WERI-Rb-1 (cell line): ENCODE data around the gene SKA1.

Experiments used
- DNase-seq: peaks from one replicate; pipeline ENCODE4 v3.0.0-alpha.2; 2020
- H3K27ac ChIP-seq: fragments of 250-450 bp; sonication (Bioruptor Pico); 2 replicates; pipeline ENCODE4 v1.5.1; 2020; ENCODE audit warnings: mild to moderate bottlenecking, moderate library complexity
- H3K27me3 ChIP-seq: fragments of 250-450 bp; sonication (Bioruptor Pico); 2 replicates; pipeline ENCODE4 v1.5.1; 2021; ENCODE audit warnings: mild to moderate bottlenecking, low read depth, moderate library complexity; ENCODE audit not compliant: insufficient read depth, severe bottlenecking
- H3K36me3 ChIP-seq: fragments of 250-450 bp; sonication (Bioruptor Pico); 2 replicates; pipeline ENCODE4 v1.5.1; 2020; ENCODE audit warnings: mild to moderate bottlenecking, moderate library complexity
- H3K4me3 ChIP-seq: 2 replicates; pipeline ENCODE4 v1.5.1; 2011; ENCODE audit warnings: low read depth, mild to moderate bottlenecking, control low read depth, low read length
- H3K9me3 ChIP-seq: fragments of 250-450 bp; sonication (Bioruptor Pico); 2 replicates; pipeline ENCODE4 v1.5.1; 2021; ENCODE audit warnings: mild to moderate bottlenecking, moderate library complexity; ENCODE audit not compliant: severe bottlenecking
- CTCF ChIP-seq: IDR thresholded peaks from 2 replicates; pipeline ENCODE4 v1.5.1; 2011; ENCODE audit warnings: low read depth, mild to moderate bottlenecking, control low read depth, inconsistent platforms, low read length

SKA1 gene

DNA sequence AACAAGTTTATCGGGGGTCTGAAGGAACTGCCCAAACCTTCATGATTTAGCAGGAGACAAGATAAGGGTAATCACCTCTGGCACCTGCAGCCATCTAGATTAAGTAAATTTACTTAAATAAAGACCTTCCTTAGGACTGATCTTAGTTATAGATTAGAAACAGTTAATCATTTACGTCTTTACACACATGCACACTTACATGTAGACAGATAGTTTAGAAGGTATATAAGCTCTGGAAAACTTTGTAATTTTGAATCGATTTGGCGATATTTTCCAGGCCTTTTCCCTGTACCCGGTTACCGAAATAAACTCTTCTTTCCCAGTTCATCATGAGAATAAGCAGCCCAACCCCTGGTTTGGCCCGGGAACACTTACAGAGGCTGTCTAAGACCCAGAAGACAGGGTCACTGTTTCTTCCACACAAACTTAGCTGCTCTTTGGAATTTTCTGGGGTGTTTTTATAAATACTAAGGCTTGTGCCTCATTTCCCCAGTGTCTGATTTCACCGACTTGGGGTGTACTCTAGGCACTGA lies 560 bp upstream of the SKA1 start:
- peak overlapping the region; percentile 99 for H3K4me3 ChIP-seq
- DNase-seq: no peak
- TF ChIP-seq CTCF: no peak
- no peaks in the 10 kb centered on the region for H3K27me3 ChIP-seq
- peaks cover 9% of the 10 kb centered on the region for H3K9me3 ChIP-seq
- peak overlapping the region; percentile 89 for H3K27ac ChIP-seq
- H3K36me3 ChIP-seq: peaks cover 18% of the 10 kb centered on the region

DNA sequence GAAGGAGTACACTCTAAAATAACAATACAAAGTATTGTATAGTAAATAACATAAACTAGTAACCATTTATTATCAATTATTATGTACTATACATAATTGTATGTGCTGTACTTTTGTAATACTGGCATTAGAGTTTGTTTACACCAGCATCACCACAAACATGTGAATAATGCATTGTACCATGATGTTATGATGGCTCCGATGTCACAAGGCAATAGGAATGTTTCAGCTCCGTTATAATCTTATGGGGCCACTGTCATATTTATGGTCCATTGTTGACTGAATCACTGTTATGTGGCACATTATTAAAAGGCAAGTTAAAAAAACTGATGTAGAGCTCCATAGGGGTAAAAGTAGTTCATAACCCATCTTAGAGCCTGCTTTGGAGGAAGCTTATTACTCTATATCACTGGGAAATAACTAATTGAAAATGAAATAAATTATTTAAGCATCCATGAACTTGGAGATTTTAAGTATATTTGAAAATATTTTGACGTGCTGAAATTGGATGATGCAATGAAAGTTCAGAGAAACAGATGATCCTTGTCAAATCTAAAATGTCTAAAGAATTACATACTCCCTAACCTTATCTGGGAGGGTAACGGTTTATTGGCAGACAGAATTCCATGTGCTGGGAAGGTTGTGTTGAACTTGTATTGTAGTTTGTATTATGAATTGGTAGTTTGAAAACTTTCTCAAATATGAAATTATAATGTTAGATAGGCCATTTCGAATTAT lies 2.4 kb downstream of the SKA1 start:
- no peak overlapping the region for H3K4me3 ChIP-seq

DNA sequence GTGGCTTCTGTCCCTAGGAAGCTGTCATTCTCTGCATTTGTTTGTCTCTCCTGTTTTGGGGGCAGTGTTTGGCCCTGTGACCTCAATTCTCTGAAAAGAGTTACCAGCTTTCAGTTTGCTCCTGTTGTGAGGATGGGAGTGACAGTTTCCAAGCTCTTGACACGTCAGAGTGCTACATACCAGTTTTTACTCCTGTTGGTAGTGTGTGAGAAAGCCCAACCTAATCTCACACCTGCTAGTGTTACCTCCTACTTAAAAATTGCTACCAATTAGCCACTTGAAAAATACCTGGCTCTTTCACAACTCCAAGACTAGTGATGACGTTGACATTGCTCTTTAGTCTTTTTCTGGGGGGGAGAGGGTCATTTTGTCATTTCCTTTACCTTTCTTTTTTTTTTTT lies 14.1 kb downstream of the SKA1 start:
- no peak overlapping the region for H3K4me3 ChIP-seq
- TF ChIP-seq CTCF: no peak
- H3K27ac ChIP-seq: no peak overlapping the region
- H3K27me3 ChIP-seq: no peaks in the 10 kb centered on the region
- no peaks in the 10 kb centered on the region for H3K9me3 ChIP-seq
- H3K36me3 ChIP-seq: peaks cover 35% of the 10 kb centered on the region
- DNase-seq: no peak

More for the DNA sequence above, 2.4 kb downstream of the SKA1 start:
- H3K36me3 ChIP-seq: peaks cover 29% of the 10 kb centered on the region
- DNase-seq: no peak
- no peak overlapping the region for H3K27ac ChIP-seq
- TF ChIP-seq CTCF: no peak
- no peaks in the 10 kb centered on the region for H3K27me3 ChIP-seq
- peaks cover 4% of the 10 kb centered on the region for H3K9me3 ChIP-seq

GRCh38 chr18:50393802-50394201 lies 19.0 kb downstream of the SKA1 start:
- H3K36me3 ChIP-seq: peaks cover 33% of the 10 kb centered on the region
- no peak for TF ChIP-seq CTCF
- no peak overlapping the region for H3K27ac ChIP-seq
- no peak overlapping the region for H3K4me3 ChIP-seq
- H3K9me3 ChIP-seq: no peaks in the 10 kb centered on the region
- no peaks in the 10 kb centered on the region for H3K27me3 ChIP-seq
- DNase-seq: no peak

DNA sequence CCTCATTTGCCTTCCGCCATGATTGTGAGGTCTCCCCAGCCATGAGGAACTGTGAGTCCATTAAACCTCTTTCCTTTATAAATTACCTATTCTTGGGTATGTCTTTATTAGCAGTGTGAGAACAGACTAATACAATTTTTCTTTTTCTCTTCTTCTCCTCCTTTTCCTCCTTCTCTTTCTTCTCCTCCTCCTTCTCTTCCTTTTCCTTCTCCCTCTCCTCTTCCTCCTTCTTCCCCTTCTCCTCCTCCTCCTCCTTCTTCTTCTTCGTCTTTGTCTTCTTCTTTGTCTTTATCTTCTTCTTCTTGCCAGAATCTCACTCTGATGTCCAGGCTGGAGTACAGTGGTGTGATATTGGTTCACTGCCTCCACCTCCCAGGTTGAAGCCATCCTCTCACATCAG lies 20.2 kb downstream of the SKA1 start:
- Histone ChIP-seq H3K36me3 (peaks cover 33% of the 10 kb centered on the region), H3K27ac (no peak overlapping the region), H3K9me3 (no peaks in the 10 kb centered on the region), H3K4me3 (no peak overlapping the region), H3K27me3 (no peaks in the 10 kb centered on the region)
- no peak for TF ChIP-seq CTCF
- DNase-seq: no peak
